ENCODE results near the gene TTC28. TPM values are rescaled to one million over a fixed set of nuclear protein-coding genes. Genes with fewer than 3 reads are reported as not detected.
"Not testable (repeated sequence)": the region's sequence is repeated elsewhere in the genome, so short reads cannot be mapped to it uniquely, and the experiment has no call there.

TTC28 gene
- total RNA-seq, 2 donors from 2014 or later = 4.2 to 5.4 TPM

DNA sequence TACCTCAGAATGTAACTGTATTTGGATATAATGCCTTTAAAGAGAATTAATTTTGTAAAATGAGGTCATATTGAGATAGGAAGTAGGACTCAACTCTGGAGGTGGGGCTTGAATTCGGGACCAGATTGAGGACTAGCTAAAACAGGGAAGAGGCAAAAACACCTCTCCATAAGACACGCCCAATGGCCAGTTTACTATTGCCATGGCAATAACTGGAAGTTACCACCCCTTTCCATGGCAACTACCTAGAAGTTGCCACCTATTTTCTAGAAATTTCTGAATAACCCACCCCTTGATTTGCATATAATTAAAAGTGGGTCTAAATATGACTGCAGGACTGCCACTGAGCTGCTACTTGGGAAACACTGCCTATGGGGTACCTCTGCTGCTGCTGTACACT is 206.4 kb downstream of the TTC28 start:
- Mint-ChIP-seq H3K27me3 (ENCODE audit: low read depth) (peaks cover 25% of the 10 kb centered on the region), H3K4me3 (no peak overlapping the region), H3K36me3 (ENCODE audit: insufficient read depth in 2 of 2) (no peaks in the 10 kb centered on the region), H3K9me3 (no peaks in the 10 kb centered on the region), H3K27ac (no peak overlapping the region), H3K4me1 (ENCODE audit: low read depth) (no peaks in the 10 kb centered on the region)
- DNase-seq = no peak
- no peak for ATAC-seq (replicated peaks in 1 of 2)

DNA sequence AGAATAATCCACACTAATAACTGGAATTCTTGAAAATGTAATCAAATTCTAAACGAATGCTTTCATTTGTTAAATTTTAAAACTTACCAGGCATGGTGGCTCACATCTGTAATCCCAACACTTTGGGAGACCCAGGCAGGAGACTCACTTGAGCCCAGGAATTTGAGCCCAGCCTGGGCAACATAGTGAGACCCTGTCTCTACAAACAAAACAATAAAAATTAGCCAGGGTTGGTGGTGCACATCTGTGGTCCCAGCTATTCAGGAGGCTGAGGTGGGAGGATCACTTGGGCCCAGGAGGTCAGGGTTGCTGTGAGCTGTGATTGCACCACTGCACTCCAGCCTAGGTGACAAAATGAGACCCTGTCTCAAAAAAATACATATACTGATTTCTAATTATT is 212.6 kb downstream of the TTC28 start:
- not testable (repeated sequence) for DNase-seq; H3K27ac Mint-ChIP-seq; H3K36me3 Mint-ChIP-seq (ENCODE audit: insufficient read depth in 2 of 2); H3K9me3 Mint-ChIP-seq; ATAC-seq (replicated peaks in 1 of 2); H3K4me1 Mint-ChIP-seq (ENCODE audit: low read depth); H3K27me3 Mint-ChIP-seq (ENCODE audit: low read depth); H3K4me3 Mint-ChIP-seq

GRCh38 chr22:28466399-28466798 is 213.2 kb downstream of the TTC28 start:
- Mint-ChIP-seq H3K4me1 (ENCODE audit: low read depth) (no peaks in the 10 kb centered on the region), H3K4me3 (no peak overlapping the region), H3K36me3 (ENCODE audit: insufficient read depth in 2 of 2) (no peaks in the 10 kb centered on the region), H3K27me3 (ENCODE audit: low read depth) (peaks cover 7% of the 10 kb centered on the region), H3K9me3 (peaks cover 0 to 3% of the 10 kb centered on the region in 2 donors), H3K27ac (no peak overlapping the region)
- DNase-seq (no peak), ATAC-seq (replicated peaks in 1 of 2) (no peak)

GRCh38 chr22:28465841-28466240 is 213.8 kb downstream of the TTC28 start:
- ATAC-seq (replicated peaks in 1 of 2) = no peak
- Mint-ChIP-seq H3K27me3 (ENCODE audit: low read depth) (peaks cover 5% of the 10 kb centered on the region), H3K4me1 (ENCODE audit: low read depth) (no peaks in the 10 kb centered on the region), H3K4me3 (no peak overlapping the region), H3K9me3 (peaks cover 0 to 3% of the 10 kb centered on the region in 2 donors), H3K36me3 (ENCODE audit: insufficient read depth in 2 of 2) (no peaks in the 10 kb centered on the region), H3K27ac (no peak overlapping the region)
- no peak for DNase-seq

DNA sequence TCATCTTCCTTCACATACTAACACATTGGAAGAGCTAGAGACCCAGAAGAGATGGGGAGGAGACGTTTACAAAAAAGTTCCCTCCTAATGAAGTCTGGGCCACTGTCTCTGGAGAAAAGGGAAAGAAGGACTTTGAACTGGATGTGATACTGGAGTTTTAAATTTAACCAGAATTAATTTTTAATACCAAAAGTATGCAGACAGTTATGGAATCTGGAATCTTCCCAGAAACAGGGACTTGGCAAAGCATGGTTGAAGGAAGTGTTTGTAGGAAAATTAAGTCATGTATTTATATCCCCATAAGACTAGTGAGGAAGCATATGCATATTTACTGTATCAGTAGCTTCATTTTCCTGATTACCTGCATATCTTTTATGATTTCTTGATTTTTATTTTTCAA is 215.5 kb downstream of the TTC28 start:
- Mint-ChIP-seq H3K9me3 (peaks cover 0 to 3% of the 10 kb centered on the region in 2 donors), H3K36me3 (ENCODE audit: insufficient read depth in 2 of 2) (no peaks in the 10 kb centered on the region), H3K4me3 (no peak overlapping the region), H3K27ac (no peak overlapping the region), H3K4me1 (ENCODE audit: low read depth) (no peaks in the 10 kb centered on the region), H3K27me3 (ENCODE audit: low read depth) (no peaks in the 10 kb centered on the region)
- DNase-seq (no peak), ATAC-seq (replicated peaks in 1 of 2) (no peak)

DNA sequence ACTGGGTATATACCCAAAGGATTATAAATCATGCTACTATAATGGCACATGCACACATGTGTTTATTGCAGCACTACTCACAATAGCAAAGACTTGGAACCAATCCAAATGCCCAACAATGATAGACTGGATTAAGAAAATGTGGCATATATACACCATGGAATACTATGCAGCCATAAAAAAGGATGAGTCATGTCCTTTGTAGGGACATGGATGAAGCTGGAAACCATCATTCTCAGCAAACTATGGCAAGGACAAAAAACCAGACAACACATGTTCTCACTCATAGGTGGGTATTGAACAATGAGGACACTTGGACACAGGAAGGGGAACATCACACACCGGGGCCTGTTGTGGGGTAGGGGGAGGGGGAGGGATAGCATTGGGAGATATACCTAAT is 216.2 kb downstream of the TTC28 start:
- not testable (repeated sequence) for H3K27me3 Mint-ChIP-seq (ENCODE audit: low read depth); H3K9me3 Mint-ChIP-seq; ATAC-seq (replicated peaks in 1 of 2); H3K36me3 Mint-ChIP-seq (ENCODE audit: insufficient read depth in 2 of 2); H3K27ac Mint-ChIP-seq; H3K4me1 Mint-ChIP-seq (ENCODE audit: low read depth); DNase-seq; H3K4me3 Mint-ChIP-seq

DNA sequence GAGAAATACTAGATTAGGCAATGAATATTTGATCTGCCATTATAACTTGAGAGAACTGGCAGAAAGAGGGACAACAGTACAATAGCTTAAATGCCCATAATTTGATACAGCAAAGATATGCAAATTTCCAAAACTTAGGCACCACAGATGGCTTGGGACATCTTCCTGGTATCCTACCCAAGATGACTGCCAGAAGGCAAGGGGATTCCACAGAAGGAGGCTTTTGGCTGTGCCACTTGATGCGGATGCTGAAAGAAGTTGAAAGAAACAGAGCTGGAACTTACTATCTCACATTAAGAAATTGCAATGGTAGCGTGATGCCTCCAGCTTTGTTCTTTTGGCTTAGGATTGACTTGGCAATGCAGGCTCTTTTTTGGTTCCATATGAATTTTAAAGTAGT is 216.7 kb downstream of the TTC28 start:
- no peaks in the 10 kb centered on the region for H3K4me1 Mint-ChIP-seq (ENCODE audit: low read depth)
- DNase-seq (no peak), ATAC-seq (replicated peaks in 1 of 2) (no peak)
- no peaks in the 10 kb centered on the region for H3K27me3 Mint-ChIP-seq (ENCODE audit: low read depth)
- no peak overlapping the region for H3K4me3 Mint-ChIP-seq
- peaks cover 0 to 3% of the 10 kb centered on the region in 2 donors for H3K9me3 Mint-ChIP-seq
- no peak overlapping the region for H3K27ac Mint-ChIP-seq
- no peaks in the 10 kb centered on the region for H3K36me3 Mint-ChIP-seq (ENCODE audit: insufficient read depth in 2 of 2)

DNA sequence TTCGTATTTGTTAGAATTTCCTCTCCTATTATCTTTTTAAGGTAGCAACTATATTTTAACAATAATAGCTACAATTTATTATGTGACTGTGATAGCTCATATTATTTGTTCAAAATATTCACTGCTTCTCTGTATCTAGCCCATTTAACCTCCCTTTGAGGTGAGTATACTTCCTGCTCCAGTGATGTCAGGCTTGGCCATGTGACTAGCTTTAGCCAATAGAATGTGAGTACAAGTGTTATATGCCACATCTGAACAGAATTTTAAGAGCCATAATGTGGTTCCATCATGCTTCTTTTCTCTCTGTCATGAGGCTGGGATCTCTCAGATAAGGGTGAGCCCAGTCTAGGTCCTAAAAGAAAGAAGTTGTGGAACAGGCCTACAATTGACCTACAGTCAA is 217.6 kb downstream of the TTC28 start:
- ATAC-seq (replicated peaks in 1 of 2) = no peak
- Mint-ChIP-seq H3K4me1 (ENCODE audit: low read depth) (no peaks in the 10 kb centered on the region), H3K36me3 (ENCODE audit: insufficient read depth in 2 of 2) (no peaks in the 10 kb centered on the region), H3K27me3 (ENCODE audit: low read depth) (no peaks in the 10 kb centered on the region), H3K27ac (no peak overlapping the region), H3K9me3 (peaks cover 0 to 3% of the 10 kb centered on the region in 2 donors), H3K4me3 (no peak overlapping the region)
- DNase-seq = no peak

- no peaks in the 10 kb centered on the region for H3K36me3 Mint-ChIP-seq (ENCODE audit: insufficient read depth in 2 of 2)
- ATAC-seq (replicated peaks in 1 of 2) (no peak), DNase-seq (no peak)
- H3K4me1 Mint-ChIP-seq (ENCODE audit: low read depth) = no peaks in the 10 kb centered on the region
- no peaks in the 10 kb centered on the region for H3K9me3 Mint-ChIP-seq
- no peaks in the 10 kb centered on the region for H3K27me3 Mint-ChIP-seq (ENCODE audit: low read depth)
- H3K27ac Mint-ChIP-seq = no peak overlapping the region
- no peak overlapping the region for H3K4me3 Mint-ChIP-seq
These were observed 225.1 kb downstream of the TTC28 start for GRCh38 chr22:28454431-28455064.

GRCh38 chr22:28450109-28450508 is 229.5 kb downstream of the TTC28 start:
- ATAC-seq (replicated peaks in 1 of 2) (no peak), DNase-seq (no peak)
- Mint-ChIP-seq H3K4me3 (no peak overlapping the region), H3K4me1 (ENCODE audit: low read depth) (no peaks in the 10 kb centered on the region), H3K27me3 (ENCODE audit: low read depth) (peaks cover 1% of the 10 kb centered on the region), H3K36me3 (ENCODE audit: insufficient read depth in 2 of 2) (no peaks in the 10 kb centered on the region), H3K27ac (no peak overlapping the region), H3K9me3 (no peaks in the 10 kb centered on the region)

GRCh38 chr22:28449041-28449440 is 230.6 kb downstream of the TTC28 start:
- no peak overlapping the region for H3K27ac Mint-ChIP-seq
- no peaks in the 10 kb centered on the region for H3K9me3 Mint-ChIP-seq
- no peak overlapping the region for H3K4me3 Mint-ChIP-seq
- no peaks in the 10 kb centered on the region for H3K36me3 Mint-ChIP-seq (ENCODE audit: insufficient read depth in 2 of 2)
- ATAC-seq (replicated peaks in 1 of 2) (no peak), DNase-seq (no peak)
- no peaks in the 10 kb centered on the region for H3K4me1 Mint-ChIP-seq (ENCODE audit: low read depth)
- peaks cover 6% of the 10 kb centered on the region for H3K27me3 Mint-ChIP-seq (ENCODE audit: low read depth)

- DNase-seq (no peak), ATAC-seq (replicated peaks in 1 of 2) (no peak)
- Mint-ChIP-seq H3K9me3 (no peaks in the 10 kb centered on the region), H3K4me3 (no peak overlapping the region), H3K4me1 (ENCODE audit: low read depth) (peaks cover 1% of the 10 kb centered on the region), H3K27ac (no peak overlapping the region), H3K36me3 (ENCODE audit: insufficient read depth in 2 of 2) (no peaks in the 10 kb centered on the region), H3K27me3 (ENCODE audit: low read depth) (peaks cover 6% of the 10 kb centered on the region)
These were observed 231.0 kb downstream of the TTC28 start for GRCh38 chr22:28448625-28449024.

DNA sequence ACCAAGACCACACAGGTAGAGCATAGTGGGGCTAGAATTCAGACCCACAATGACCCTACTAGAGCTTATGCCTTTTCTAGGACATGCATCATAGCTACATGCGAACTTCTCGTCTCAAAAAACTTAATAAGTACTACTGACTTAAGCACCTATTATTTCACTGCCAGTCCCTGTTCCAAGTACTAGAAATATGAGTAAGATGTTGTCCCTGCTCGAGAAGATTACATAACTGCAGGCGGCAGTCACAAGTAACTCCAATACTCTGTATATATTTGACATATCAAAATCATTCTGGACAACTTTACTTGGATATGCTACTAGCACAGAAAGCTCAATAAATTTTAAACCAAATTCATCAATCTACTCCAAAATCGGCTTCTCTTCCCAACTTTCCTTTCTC is 235.0 kb downstream of the TTC28 start:
- ATAC-seq (replicated peaks in 1 of 2) = no peak
- no peaks in the 10 kb centered on the region for H3K36me3 Mint-ChIP-seq (ENCODE audit: insufficient read depth in 2 of 2)
- H3K4me1 Mint-ChIP-seq (ENCODE audit: low read depth) = peaks cover 27% of the 10 kb centered on the region
- H3K27ac Mint-ChIP-seq = no peak overlapping the region
- no peaks in the 10 kb centered on the region for H3K9me3 Mint-ChIP-seq
- H3K4me3 Mint-ChIP-seq = no peak overlapping the region
- no peak for DNase-seq
- peaks cover 6% of the 10 kb centered on the region for H3K27me3 Mint-ChIP-seq (ENCODE audit: low read depth)

DNA sequence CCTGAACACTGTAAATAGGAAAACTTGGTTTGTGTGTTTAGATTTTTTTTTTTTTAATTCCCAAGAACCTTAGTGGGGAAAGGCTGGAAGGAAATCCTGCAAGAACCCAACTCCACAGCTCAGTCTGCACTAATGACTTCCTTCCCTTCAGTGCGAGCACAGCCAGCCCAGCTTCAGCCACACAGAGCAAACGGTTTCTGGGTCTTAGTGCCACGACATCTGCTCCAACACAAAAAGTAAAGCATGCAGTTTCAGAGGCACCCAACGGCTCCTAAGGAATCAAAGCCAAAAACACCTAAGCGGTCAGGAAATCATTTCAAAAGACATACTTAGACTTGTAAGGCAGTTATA is 236.1 kb downstream of the TTC28 start:
- Mint-ChIP-seq H3K36me3 (ENCODE audit: insufficient read depth in 2 of 2) (no peaks in the 10 kb centered on the region), H3K27me3 (ENCODE audit: low read depth) (peaks cover 6% of the 10 kb centered on the region), H3K4me1 (ENCODE audit: low read depth) (peaks cover 27% of the 10 kb centered on the region), H3K4me3 (peak overlapping the region; percentile 89 to 92), H3K9me3 (no peaks in the 10 kb centered on the region), H3K27ac (peak overlapping the region; percentile 81)
- no peak for ATAC-seq (replicated peaks in 1 of 2)
- peak; percentile 10 to 15 for DNase-seq

All from activated T-cell treated with anti-CD3 and anti-CD28 coated beads, Interleukin-2, amount 50 U/mL, for 72 hours (primary cell).